Measurements from ENCODE around the gene PSMC2. TPM values are rescaled to one million over a fixed set of nuclear protein-coding genes. Genes with fewer than 3 reads are reported as not detected.

Gene PSMC2
- total and polyA plus RNA-seq, 2 donors (not counting 1 experiment from before 2014, with no cell fraction given) = 29.8 to 51.1 TPM

- Histone ChIP-seq H3K4me3 (ENCODE audit: control extremely low read depth in 1 of 5, extremely low read depth in 1 of 5, insufficient read depth in 1 of 5, low read depth in 2 of 5, low read length in 4 of 5) (peak overlapping the region; percentile 76 to 93 (median 83)), H3K9me3 (ENCODE audit: control extremely low read depth in 1 of 3, control insufficient read depth in 2 of 3, insufficient read depth in 1 of 3, low read length in 2 of 3) (no peaks in the 10 kb centered on the region), H3K9ac (ENCODE audit: low read length) (peak overlapping the region; percentile 95), H3K27ac (ENCODE audit: low read length in 2 of 2) (peak overlapping the region in 1 of 2 donors; percentile 93), H2AFZ (ENCODE audit: insufficient read depth, low read depth, low read length, poor library complexity, severe bottlenecking) (peak overlapping the region; percentile 99), H3K4me2 (replicated peaks; ENCODE audit: low read depth, low read length, poor library complexity, severe bottlenecking) (peak overlapping the region; percentile 78), H3K27me3 (replicated peaks in 1 of 4; ENCODE audit: control extremely low read depth in 1 of 4, control insufficient read depth in 3 of 4, insufficient read depth in 4 of 4, low read length in 3 of 4) (no peaks in the 10 kb centered on the region), H3K79me2 (ENCODE audit: control insufficient read depth, insufficient read depth, low read length) (peaks cover 84% of the 10 kb centered on the region), H3K4me1 (ENCODE audit: control insufficient read depth in 2 of 2, insufficient read depth in 2 of 2, low read length in 2 of 2) (peaks cover 19% of the 10 kb centered on the region in 2 donors), H4K20me1 (ENCODE audit: control insufficient read depth, insufficient read depth, low read length, poor library complexity, severe bottlenecking) (peaks cover 7% of the 10 kb centered on the region), H3K36me3 (replicated peaks in 1 of 2; ENCODE audit: control extremely low read depth in 1 of 2, control insufficient read depth in 1 of 2, extremely low read depth in 1 of 2, insufficient read depth in 2 of 2, low read length in 1 of 2) (peaks cover 4 to 24% of the 10 kb centered on the region in 2 experiments)
- Mint-ChIP-seq H3K27me3 (no peaks in the 10 kb centered on the region), H3K4me3 (peak overlapping the region; percentile 97), H3K27ac (no peak overlapping the region), H3K9me3 (ENCODE audit: insufficient read depth) (no peaks in the 10 kb centered on the region), H3K4me1 (peaks cover 47% of the 10 kb centered on the region)
- no peak for ATAC-seq (ENCODE audit: low read depth)
- no peak for DNase-seq
- intact Hi-C loops (cut with micrococcal nuclease) = loop anchor here (10.0 kb wide), 1 partner anchor 861 kb away; the partner anchor contains the start of gene ORC5
- TF ChIP-seq EZH2 (IDR thresholded peaks at IDR 0.05; ENCODE audit: borderline replicate concordance, insufficient read depth, low read depth, low read length, poor library complexity, severe bottlenecking) = no peak
- TF ChIP-seq CTCF (IDR thresholded peaks at IDR 0.05) = no peak
- CTCF ChIA-PET = interaction anchor here (1.2 kb wide), 1 partner anchor 12 kb away, joined by 3 read pairs; no protein-coding TSS in a partner anchor
- POLR2A ChIA-PET = no interaction called here
These were observed 4.1 kb upstream of the PSMC2 start for GRCh38 chr7:103343332-103343731.

- peak overlapping the region; percentile 99 for H2AFZ ChIP-seq (ENCODE audit: insufficient read depth, low read depth, low read length, poor library complexity, severe bottlenecking)
- peak overlapping the region; percentile 95 for H3K9ac ChIP-seq (ENCODE audit: low read length)
- H3K4me1 ChIP-seq (ENCODE audit: control insufficient read depth in 2 of 2, insufficient read depth in 2 of 2, low read length in 2 of 2) = peaks cover 22 to 25% of the 10 kb centered on the region in 2 donors
- H3K4me3 ChIP-seq (ENCODE audit: control extremely low read depth in 1 of 5, extremely low read depth in 1 of 5, insufficient read depth in 1 of 5, low read depth in 2 of 5, low read length in 4 of 5) = peak overlapping the region; percentile 76 to 93 (median 83)
- intact Hi-C loops (cut with micrococcal nuclease) = loop anchor here (1.0 to 10.0 kb wide), 2 partner anchors 47 to 861 kb away; partner anchors contain the start of genes ORC5 and PMPCB
- Mint-ChIP-seq H3K4me1 (peaks cover 52% of the 10 kb centered on the region), H3K27me3 (no peaks in the 10 kb centered on the region), H3K9me3 (ENCODE audit: insufficient read depth) (no peaks in the 10 kb centered on the region), H3K27ac (peak overlapping the region; percentile 98), H3K4me3 (peak overlapping the region; percentile 97)
- peaks cover 7% of the 10 kb centered on the region for H4K20me1 ChIP-seq (ENCODE audit: control insufficient read depth, insufficient read depth, low read length, poor library complexity, severe bottlenecking)
- peaks cover 4 to 23% of the 10 kb centered on the region in 2 experiments for H3K36me3 ChIP-seq (replicated peaks in 1 of 2; ENCODE audit: control extremely low read depth in 1 of 2, control insufficient read depth in 1 of 2, extremely low read depth in 1 of 2, insufficient read depth in 2 of 2, low read length in 1 of 2)
- no peaks in the 10 kb centered on the region for H3K27me3 ChIP-seq (replicated peaks in 1 of 4; ENCODE audit: control extremely low read depth in 1 of 4, control insufficient read depth in 3 of 4, insufficient read depth in 4 of 4, low read length in 3 of 4)
- H3K9me3 ChIP-seq (ENCODE audit: control extremely low read depth in 1 of 3, control insufficient read depth in 2 of 3, insufficient read depth in 1 of 3, low read length in 2 of 3) = no peaks in the 10 kb centered on the region
- ATAC-seq (ENCODE audit: low read depth) (peak; percentile 18), DNase-seq (no peak)
- TF ChIP-seq EZH2 (IDR thresholded peaks at IDR 0.05; ENCODE audit: borderline replicate concordance, insufficient read depth, low read depth, low read length, poor library complexity, severe bottlenecking) (no peak), CTCF (IDR thresholded peaks at IDR 0.05) (no peak)
- WGBS (ENCODE audit: insufficient coverage) = 4% methylated on average over 17 of the region's 26 CpGs
- ChIA-PET CTCF (no interaction called here), POLR2A (no interaction called here)
- H3K79me2 ChIP-seq (ENCODE audit: control insufficient read depth, insufficient read depth, low read length) = peaks cover 89% of the 10 kb centered on the region
- H3K4me2 ChIP-seq (replicated peaks; ENCODE audit: low read depth, low read length, poor library complexity, severe bottlenecking) = peak overlapping the region; percentile 78
- H3K27ac ChIP-seq (ENCODE audit: low read length in 2 of 2) = peak overlapping the region; percentile 66 to 93
These were observed 3.5 kb upstream of the PSMC2 start for GRCh38 chr7:103343758-103344452.
